ENCODE data around the gene ATP6AP1. TPM values are rescaled to one million over a fixed set of nuclear protein-coding genes. Genes with fewer than 3 reads are reported as not detected.

The ATP6AP1 gene
- total and polyA plus RNA-seq, 2 experiments from 2014 or later: 37.7 to 52.1 TPM

DNA sequence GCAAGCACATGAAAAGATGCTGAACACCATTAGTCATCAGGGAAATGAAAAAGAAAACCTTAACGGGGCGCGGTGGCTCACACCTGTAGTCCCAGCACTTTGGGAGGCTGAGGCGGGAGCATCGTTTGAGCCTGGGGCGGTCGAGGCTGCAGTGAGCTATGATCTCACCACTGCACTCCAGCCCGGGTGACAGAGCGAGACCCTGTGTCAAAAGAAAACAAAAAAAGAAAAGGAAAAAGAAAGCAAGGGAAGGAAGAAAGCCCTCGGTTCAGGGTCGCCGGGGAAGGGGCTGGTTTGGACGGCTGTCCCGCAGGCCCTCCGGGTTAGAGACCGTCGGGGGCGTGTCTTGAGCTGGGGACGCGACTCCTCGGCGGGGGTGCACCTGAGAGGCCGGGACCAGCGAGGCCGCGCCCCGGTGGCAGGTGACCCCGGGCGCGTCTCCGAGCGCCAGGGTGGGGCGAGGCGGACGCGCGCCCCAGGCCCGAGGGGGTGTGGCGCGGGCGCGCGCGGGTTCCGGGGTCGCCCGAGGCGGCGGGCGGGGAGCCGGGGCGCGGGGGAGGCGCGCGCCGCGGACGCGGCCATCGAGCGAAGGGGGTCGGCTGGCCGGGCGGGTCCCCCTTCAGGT, 29.1 kb downstream of the ATP6AP1 start (continued):
- TF ChIP-seq, protein P1, sequence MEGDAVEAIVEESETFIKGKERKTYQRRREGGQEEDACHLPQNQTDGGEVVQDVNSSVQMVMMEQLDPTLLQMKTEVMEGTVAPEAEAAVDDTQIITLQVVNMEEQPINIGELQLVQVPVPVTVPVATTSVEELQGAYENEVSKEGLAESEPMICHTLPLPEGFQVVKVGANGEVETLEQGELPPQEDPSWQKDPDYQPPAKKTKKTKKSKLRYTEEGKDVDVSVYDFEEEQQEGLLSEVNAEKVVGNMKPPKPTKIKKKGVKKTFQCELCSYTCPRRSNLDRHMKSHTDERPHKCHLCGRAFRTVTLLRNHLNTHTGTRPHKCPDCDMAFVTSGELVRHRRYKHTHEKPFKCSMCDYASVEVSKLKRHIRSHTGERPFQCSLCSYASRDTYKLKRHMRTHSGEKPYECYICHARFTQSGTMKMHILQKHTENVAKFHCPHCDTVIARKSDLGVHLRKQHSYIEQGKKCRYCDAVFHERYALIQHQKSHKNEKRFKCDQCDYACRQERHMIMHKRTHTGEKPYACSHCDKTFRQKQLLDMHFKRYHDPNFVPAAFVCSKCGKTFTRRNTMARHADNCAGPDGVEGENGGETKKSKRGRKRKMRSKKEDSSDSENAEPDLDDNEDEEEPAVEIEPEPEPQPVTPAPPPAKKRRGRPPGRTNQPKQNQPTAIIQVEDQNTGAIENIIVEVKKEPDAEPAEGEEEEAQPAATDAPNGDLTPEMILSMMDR (conservative IDR thresholded peaks at IDR 0.05; ENCODE audit: low read depth in 2 of 2): no peak
- TF ChIP-seq EZH2phosphoT487 (IDR thresholded peaks at IDR 0.05; ENCODE audit: unreplicated experiment) (no peak), EZH2 (IDR thresholded peaks at IDR 0.05; ENCODE audit: low read depth, unreplicated experiment) (no peak), NANOG (IDR thresholded peaks at IDR 0.05; ENCODE audit: borderline replicate concordance) (no peak), CREB1 (CRISPR knock-in tag; IDR thresholded peaks at IDR 0.05; ENCODE audit: low read depth) (no peak), POLR2AphosphoS5 (IDR thresholded peaks at IDR 0.05; ENCODE audit: low read depth) (no peak), JUNB (IDR thresholded peaks at IDR 0.05; ENCODE audit: unreplicated experiment) (no peak)
- TF ChIP-seq, protein P2, sequence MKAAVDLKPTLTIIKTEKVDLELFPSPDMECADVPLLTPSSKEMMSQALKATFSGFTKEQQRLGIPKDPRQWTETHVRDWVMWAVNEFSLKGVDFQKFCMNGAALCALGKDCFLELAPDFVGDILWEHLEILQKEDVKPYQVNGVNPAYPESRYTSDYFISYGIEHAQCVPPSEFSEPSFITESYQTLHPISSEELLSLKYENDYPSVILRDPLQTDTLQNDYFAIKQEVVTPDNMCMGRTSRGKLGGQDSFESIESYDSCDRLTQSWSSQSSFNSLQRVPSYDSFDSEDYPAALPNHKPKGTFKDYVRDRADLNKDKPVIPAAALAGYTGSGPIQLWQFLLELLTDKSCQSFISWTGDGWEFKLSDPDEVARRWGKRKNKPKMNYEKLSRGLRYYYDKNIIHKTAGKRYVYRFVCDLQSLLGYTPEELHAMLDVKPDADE (IDR thresholded peaks at IDR 0.05): no peak

DNA sequence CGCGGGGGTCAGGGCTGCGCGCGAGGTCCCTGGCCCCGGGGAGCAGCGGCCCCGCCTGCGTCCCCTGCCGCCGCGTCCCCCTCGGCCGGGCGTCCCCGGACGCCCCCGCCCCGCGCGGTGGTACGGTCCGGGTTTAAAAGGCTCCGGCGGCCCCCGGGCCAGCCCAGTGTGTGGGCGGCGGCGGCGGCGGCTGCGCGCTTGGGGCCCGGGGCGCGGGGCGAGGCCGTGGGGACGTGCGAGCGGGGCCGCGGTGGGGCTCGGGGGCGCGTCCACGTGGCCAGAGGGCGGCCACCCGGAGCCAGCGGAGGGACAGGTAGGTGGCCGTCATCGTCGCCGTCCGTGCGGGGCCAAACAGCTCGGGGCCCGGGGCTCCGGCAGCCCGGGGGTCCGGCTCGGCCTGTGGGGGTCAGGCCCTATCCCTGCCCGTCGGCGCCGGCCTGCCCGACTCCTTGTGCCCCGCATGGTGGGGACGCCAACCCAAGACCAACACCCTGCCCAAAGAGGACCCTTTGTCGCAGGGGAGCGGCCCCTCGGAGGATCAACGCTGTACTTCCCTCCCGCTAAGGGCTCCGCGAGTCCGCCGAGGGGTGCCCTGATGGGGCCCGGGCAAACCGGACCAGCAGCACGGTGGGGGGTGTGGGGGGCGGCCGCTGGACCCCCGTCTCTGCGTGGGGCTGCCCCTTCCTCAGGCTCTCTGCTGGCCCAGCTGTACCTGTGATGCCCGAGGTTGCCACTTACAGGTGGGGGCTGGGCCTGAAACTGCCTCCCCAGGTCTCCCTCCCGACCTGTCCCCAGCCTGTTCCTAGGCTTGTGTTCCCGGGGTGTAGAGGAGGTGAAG, 29.9 kb downstream of the ATP6AP1 start, which contains the start of gene PLXNA3:
Gene PLXNA3, plus strand, starts transcription at position 166 of the 838 bp plus-strand sequence. CDS start 1,903 bp downstream, outside the sequence.
- Mint-ChIP-seq H3K27ac (no peak within 1 kb of the TSS; the same call in 1 of the 2 replicates), H3K36me3 (ENCODE audit: low read depth) (peaks cover 13% of the 10 kb centered on the region; the same call in 2 of the 3 replicates), H3K4me1 (no peaks in the 10 kb centered on the region; the same call in 2 of the 3 replicates), H3K4me3 (peak within 1 kb of the TSS; percentile 82), H3K9me3 (no peaks in the 10 kb centered on the region), H3K27me3 (ENCODE audit: insufficient read depth, low read depth, poor library complexity) (peaks cover 6% of the 10 kb centered on the region)
- Histone ChIP-seq H3K79me2 (replicated peaks; ENCODE audit: insufficient read depth) (no peaks in the 10 kb centered on the region), H3F3A (replicated peaks; ENCODE audit: low read depth) (no peaks in the 10 kb centered on the region), H3K4me2 (peak within 1 kb of the TSS; percentile 76), H3K9me2 (ENCODE audit: insufficient read depth) (no peaks in the 10 kb centered on the region), H2AFZ (no peak within 1 kb of the TSS), H3K27ac (ENCODE audit: low read depth) (no peak within 1 kb of the TSS), H3K27me3 (ENCODE audit: insufficient read depth) (no peaks in the 10 kb centered on the region; the same call in 1 of the 2 replicates), H3K4me3 (peak within 1 kb of the TSS; percentile 59), H4K20me1 (replicated peaks; ENCODE audit: insufficient read depth) (no peaks in the 10 kb centered on the region), H3K36me3 (ENCODE audit: insufficient read depth) (no peaks in the 10 kb centered on the region), H3K4me1 (ENCODE audit: insufficient read depth) (no peaks in the 10 kb centered on the region)
- DNase-seq (ENCODE audit: low spot score) (peak; percentile 46), ATAC-seq (peak; percentile 44)
- TF ChIP-seq, protein P2 (IDR thresholded peaks at IDR 0.05): no peak
- no peak for TF ChIP-seq ZNF331 (CRISPR knock-in tag; IDR thresholded peaks at IDR 0.05; ENCODE audit: low read depth)
- no peak for TF ChIP-seq EZH2 (IDR thresholded peaks at IDR 0.05; ENCODE audit: low read depth, unreplicated experiment)
- TF ChIP-seq, protein P1 (conservative IDR thresholded peaks at IDR 0.05; ENCODE audit: low read depth in 2 of 2): no peak
- TF ChIP-seq NANOG (IDR thresholded peaks at IDR 0.05; ENCODE audit: borderline replicate concordance): no peak
